K562 (cell line): Measurements from ENCODE around the gene PDZD8. TPM values are rescaled to one million over a fixed set of nuclear protein-coding genes. Genes with fewer than 3 reads are reported as not detected.

Source experiments
- ATAC-seq: fragments of 200-7000 bp; cut with Tn5 transposase; 3 replicates; pipeline ENCODE4 v1.9.1; 2020; ENCODE audit warnings: moderate library complexity
- BruUV-seq: library from RNA; stranded (reverse); fragments of 400-500 nt; replicated peaks from 2 replicates; lab custom pipeline; 2021; lab: Mats Ljungman, UMichigan
- CTCF ChIA-PET: fragments of 300-600 bp; formaldehyde crosslinking; extraction: SDS; loops from one replicate; lab custom pipeline; 2021; ENCODE audit warnings: low intra/inter-chr PET ratio; lab: Yijun Ruan, JAX
- POLR2A ChIA-PET: fragments of 300-600, 350-650 bp; sonication (Branson Sonifier 250); formaldehyde crosslinking; extraction: SDS; loops from one replicate; lab custom pipeline; 2021; ENCODE audit warnings: antibody characterized with exemption, inconsistent platforms; lab: Yijun Ruan, JAX
- DNase-seq, 4 experiments: peaks; one replicate each; pipeline versions ENCODE4 v3.0.0 to v3.0.0-alpha.2; 2011 to 2018; ENCODE audit warnings: low spot score in 3 of 4, mixed read lengths in 3 of 4; ENCODE audit errors: extremely low read depth in 1 of 4
- FAIRE-seq: peaks from 2 replicates; lab custom pipeline; 2011; peaks lifted over from hg19 to GRCh38; lab: Jason Lieb, UNC
- H2AFZ ChIP-seq: 2 replicates; pipeline ENCODE4 v1.6.0; 2011; ENCODE audit warnings: low read depth, low read length, control low read depth, inconsistent platforms
- H3K27ac ChIP-seq: fragments of 200-600 bp; 3 replicates; pipeline ENCODE4 v1.8.0; 2011; ENCODE audit warnings: low read depth, mild to moderate bottlenecking, control low read depth, inconsistent platforms, low read length, moderate library complexity, mixed read lengths; ENCODE audit errors: extremely low read depth
- H3K27me3 ChIP-seq, 2 experiments: fragments of 300-600 bp in 1 of 2; 2 replicates in 1 of 2; 3 replicates in 1 of 2; pipeline versions ENCODE4 v1.6.0 to v1.8.0; 2011; ENCODE audit warnings: inconsistent platforms in 2 of 2, low read length in 2 of 2, mild to moderate bottlenecking in 1 of 2, mixed read lengths in 1 of 2, moderate library complexity in 1 of 2; ENCODE audit not compliant: control insufficient read depth in 2 of 2, insufficient read depth in 2 of 2
- H3K36me3 ChIP-seq: fragments of 300-600 bp; 3 replicates; pipeline ENCODE4 v1.8.0; 2011; ENCODE audit warnings: mild to moderate bottlenecking, low read length, inconsistent platforms; ENCODE audit not compliant: control insufficient read depth, insufficient read depth
- H3K4me1 ChIP-seq, 2 experiments: fragments of 200-600 bp in 1 of 2; replicated peaks in 1 of 2; 2 replicates in 1 of 2; 3 replicates in 1 of 2; pipeline versions ENCODE4 v1.5.1 to v1.8.0; 2011; ENCODE audit warnings: inconsistent platforms in 2 of 2, low read length in 2 of 2, mild to moderate bottlenecking in 1 of 2, mixed read lengths in 1 of 2, moderate library complexity in 1 of 2; ENCODE audit not compliant: control insufficient read depth in 2 of 2, insufficient read depth in 2 of 2
- H3K4me2 ChIP-seq: 2 replicates; pipeline ENCODE4 v1.6.1; 2011; ENCODE audit warnings: low read length, control low read depth, inconsistent platforms, mixed read lengths; ENCODE audit not compliant: insufficient read depth
- H3K4me3 ChIP-seq: fragments of 200-600 bp; sonication (generic), shearing (Covaris generic); 2 replicates; pipeline ENCODE4 v1.5.1; 2016; ENCODE audit warnings: control low read depth, inconsistent platforms
- H3K79me2 ChIP-seq: fragments of 200-600 bp; 3 replicates; pipeline ENCODE4 v1.8.0; 2011; ENCODE audit warnings: low read length, inconsistent platforms; ENCODE audit not compliant: control insufficient read depth, insufficient read depth
- H3K9ac ChIP-seq, 2 experiments: 2 replicates each; pipeline versions ENCODE4 v1.6.0 to v1.6.1; 2011; ENCODE audit warnings: low read depth in 2 of 2, low read length in 2 of 2, control low read depth in 1 of 2, inconsistent platforms in 1 of 2, mild to moderate bottlenecking in 1 of 2, mixed read lengths in 1 of 2; ENCODE audit not compliant: insufficient read depth in 1 of 2
- H3K9me1 ChIP-seq: one replicate; pipeline ENCODE4 v1.6.0; 2011; ENCODE audit warnings: inconsistent platforms, mild to moderate bottlenecking, low read length, moderate library complexity; ENCODE audit not compliant: control insufficient read depth, insufficient read depth
- H3K9me3 ChIP-seq: replicated peaks from 2 replicates; pipeline ENCODE4 v1.5.1; 2011; ENCODE audit warnings: low read depth, low read length, inconsistent platforms; ENCODE audit not compliant: control insufficient read depth, insufficient read depth
- H4K20me1 ChIP-seq: replicated peaks from 2 replicates; pipeline ENCODE4 v1.6.1; 2011; ENCODE audit warnings: low read length, inconsistent platforms, mixed read lengths; ENCODE audit not compliant: control insufficient read depth, insufficient read depth
- ATF1 ChIP-seq, 2 experiments: fragments of 450-650 bp in 1 of 2; IDR thresholded peaks; 2 replicates each; pipeline ENCODE4 v1.6.1; 2016; ENCODE audit warnings: missing compliant biosample characterization in 1 of 2, missing genetic modification characterization in 1 of 2
- HDAC1 ChIP-seq, 2 experiments: fragments of 450-650 bp; IDR thresholded peaks; 2 replicates each; pipeline ENCODE4 v1.6.1; 2016 to 2017; ENCODE audit warnings: inconsistent platforms in 1 of 2, mild to moderate bottlenecking in 1 of 2, moderate library complexity in 1 of 2
- HMG20B ChIP-seq: fragments of 250-450 bp; sonication (Bioruptor Pico); IDR thresholded peaks from 2 replicates; pipeline ENCODE4 v1.5.0; 2021; ENCODE audit warnings: mild to moderate bottlenecking
- KAT7 ChIP-seq: sonication (generic); formaldehyde crosslinking; IDR thresholded peaks from 2 replicates; pipeline ENCODE4 v1.8.0; 2022; ENCODE audit warnings: missing genetic modification reagents, mild to moderate bottlenecking, borderline replicate concordance
- KDM2B ChIP-seq: fragments of 250-450 bp; sonication (Bioruptor Pico); IDR thresholded peaks from 2 replicates; pipeline ENCODE4 v1.8.0; 2021; ENCODE audit warnings: mild to moderate bottlenecking, moderate library complexity
- SRSF1 ChIP-seq: fragments of 200-400 bp; formaldehyde crosslinking; IDR thresholded peaks from 2 replicates; pipeline ENCODE4 v1.6.1; 2017; ENCODE audit warnings: mild to moderate bottlenecking, low read depth, low read length, moderate library complexity
- TAF15 ChIP-seq: fragments of 200-400 bp; formaldehyde crosslinking; IDR thresholded peaks from 2 replicates; pipeline ENCODE4 v1.6.1; 2017; ENCODE audit warnings: mild to moderate bottlenecking, low read depth, low read length, moderate library complexity
- ZNF253 ChIP-seq: fragments of 250-450 bp; sonication (Bioruptor Pico); conservative IDR thresholded peaks from 2 replicates; pipeline ENCODE4 v1.6.1; 2021; ENCODE audit warnings: mild to moderate bottlenecking
- WGBS: fragments of 100-300 bp; shearing (Covaris generic); methylation state at CpG from one replicate; pipeline ENCODE4 v1.1.6; 2016; ENCODE audit warnings: low coverage, mixed read lengths; ENCODE audit not compliant: insufficient coverage; ENCODE audit errors: missing lambda C conversion rate; 5-methylcytosine and 5-hydroxymethylcytosine counted together
- in situ Hi-C: fragments of 300-500 bp; cut with MboI; formaldehyde crosslinking; loops from 4 replicates; pipeline ENCODE4 v1.15.0; 2018; ENCODE audit warnings: inconsistent platforms, mixed read lengths
- intact Hi-C: fragments of 100-400 bp; cut with micrococcal nuclease; formaldehyde crosslinking; loops from 2 replicates; pipeline ENCODE4 v1.14.2; 2022
- polyA plus RNA-seq, 8 experiments: library from polyadenylated mRNA; depleted of rRNA in 4 of 8; stranded (reverse) in 5 of 8; unstranded in 3 of 8; fragments of >200 nt; fragmentation: Nextera tagmentation in 2 of 8; fragmentation: Illumina TruSeq in 1 of 8; extraction: Ambion mirVana in 2 of 8; extraction: Trizol in 1 of 8; gene quantifications; 2 replicates each; pipeline versions ENCODE4 v1.2.1 to v1.2.3, GENCODE V29; 2011 to 2014; ENCODE audit warnings: inconsistent platforms in 1 of 8, missing spikeins in 1 of 8
- total RNA-seq, 7 experiments: library from RNA; depleted of rRNA in 6 of 7; stranded (reverse); fragments of >200 nt in 6 of 7; fragmentation: Illumina TruSeq in 2 of 7; extraction: Trizol in 2 of 7; gene quantifications; 2 replicates each; pipeline versions ENCODE4 v1.2.1 to v1.2.3, GENCODE V29; 2011 to 2021; ENCODE audit warnings: low replicate concordance in 1 of 7
- TF ChIP-seq, protein P1 (sequence below), 2 experiments: fragments of 450-650 bp; IDR thresholded peaks; 2 replicates each; pipeline ENCODE4 v1.6.1; 2016
- TF ChIP-seq, protein P2 (sequence below): sonication (generic); formaldehyde crosslinking; IDR thresholded peaks from 2 replicates; pipeline ENCODE4 v1.4.0; 2020; ENCODE audit warnings: mild to moderate bottlenecking, missing genetic modification reagents
- TF ChIP-seq, protein P3 (sequence below): fragments of 450-650 bp; IDR thresholded peaks from 2 replicates; pipeline ENCODE4 v1.6.1; 2016; ENCODE audit warnings: borderline replicate concordance
- TF ChIP-seq, protein P4 (sequence below): fragments of 450-650 bp; formaldehyde crosslinking; IDR thresholded peaks from 2 replicates; pipeline ENCODE4 v1.4.0; 2020; ENCODE audit warnings: mild to moderate bottlenecking, moderate library complexity
- TF ChIP-seq, protein P5 (sequence below): fragments of 250-450 bp; sonication (Bioruptor Pico); IDR thresholded peaks from 2 replicates; pipeline ENCODE4 v1.5.1; 2021; ENCODE audit warnings: mild to moderate bottlenecking

Gene PDZD8
- total and polyA plus RNA-seq, 9 of the 15 experiments (the other 6 are each of a cell fraction or from before 2014, with no cell fraction given): 5.5 to 53.4 (median 36.8) TPM

DNA sequence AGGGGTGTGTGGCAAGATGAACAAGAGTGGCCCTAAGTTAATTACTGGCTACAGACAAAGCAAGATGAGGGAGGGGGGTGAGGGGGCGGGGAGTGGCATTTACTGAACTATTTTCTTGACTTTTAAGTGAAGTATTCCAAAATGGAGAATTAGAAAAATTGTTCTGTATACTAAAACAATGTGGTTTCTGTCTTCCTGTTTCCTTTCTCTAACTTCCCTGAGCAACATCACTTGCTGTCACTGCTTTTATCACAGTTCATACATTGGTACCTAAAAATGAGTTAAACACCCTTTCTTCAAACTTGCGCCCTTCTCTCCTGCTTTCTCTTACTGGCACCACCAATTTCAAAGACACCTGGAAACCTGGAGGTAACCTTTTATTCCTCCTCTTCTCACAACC is 21.6 kb downstream of the PDZD8 start:
- no TSS peak for BruUV-seq
- Histone ChIP-seq H4K20me1 (0 out of 2 replicates have a peak, but pooled peaks cover 4% of the 10 kb centered on the region), H3K27ac (no peak overlapping the region), H3K9me1 (no peaks in the 10 kb centered on the region), H3K4me1 (peaks cover 0 to 18% of the 10 kb centered on the region in 2 experiments; a peak in 4 of 5 replicates), H3K79me2 (peaks cover 98% of the 10 kb centered on the region), H3K4me3 (no peak overlapping the region), H3K9me3 (no peaks in the 10 kb centered on the region), H2AFZ (no peak overlapping the region), H3K27me3 (no peaks in the 10 kb centered on the region), H3K9ac (no peak overlapping the region), H3K36me3 (peaks cover 5% of the 10 kb centered on the region; the same call in 1 of the 3 replicates), H3K4me2 (no peak overlapping the region)
- CTCF ChIA-PET: no interaction called here
- no peak for ATAC-seq
- WGBS: 86% methylated on average over 1 of the region's 2 CpGs
- in situ Hi-C loops (no loop called here), intact Hi-C loops (no loop called here)
- TF ChIP-seq, protein P1, sequence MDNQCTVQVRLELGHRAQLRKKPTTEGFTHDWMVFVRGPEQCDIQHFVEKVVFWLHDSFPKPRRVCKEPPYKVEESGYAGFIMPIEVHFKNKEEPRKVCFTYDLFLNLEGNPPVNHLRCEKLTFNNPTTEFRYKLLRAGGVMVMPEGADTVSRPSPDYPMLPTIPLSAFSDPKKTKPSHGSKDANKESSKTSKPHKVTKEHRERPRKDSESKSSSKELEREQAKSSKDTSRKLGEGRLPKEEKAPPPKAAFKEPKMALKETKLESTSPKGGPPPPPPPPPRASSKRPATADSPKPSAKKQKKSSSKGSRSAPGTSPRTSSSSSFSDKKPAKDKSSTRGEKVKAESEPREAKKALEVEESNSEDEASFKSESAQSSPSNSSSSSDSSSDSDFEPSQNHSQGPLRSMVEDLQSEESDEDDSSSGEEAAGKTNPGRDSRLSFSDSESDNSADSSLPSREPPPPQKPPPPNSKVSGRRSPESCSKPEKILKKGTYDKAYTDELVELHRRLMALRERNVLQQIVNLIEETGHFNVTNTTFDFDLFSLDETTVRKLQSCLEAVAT (IDR thresholded peaks at IDR 0.05): no peak
- TF ChIP-seq, protein P2, sequence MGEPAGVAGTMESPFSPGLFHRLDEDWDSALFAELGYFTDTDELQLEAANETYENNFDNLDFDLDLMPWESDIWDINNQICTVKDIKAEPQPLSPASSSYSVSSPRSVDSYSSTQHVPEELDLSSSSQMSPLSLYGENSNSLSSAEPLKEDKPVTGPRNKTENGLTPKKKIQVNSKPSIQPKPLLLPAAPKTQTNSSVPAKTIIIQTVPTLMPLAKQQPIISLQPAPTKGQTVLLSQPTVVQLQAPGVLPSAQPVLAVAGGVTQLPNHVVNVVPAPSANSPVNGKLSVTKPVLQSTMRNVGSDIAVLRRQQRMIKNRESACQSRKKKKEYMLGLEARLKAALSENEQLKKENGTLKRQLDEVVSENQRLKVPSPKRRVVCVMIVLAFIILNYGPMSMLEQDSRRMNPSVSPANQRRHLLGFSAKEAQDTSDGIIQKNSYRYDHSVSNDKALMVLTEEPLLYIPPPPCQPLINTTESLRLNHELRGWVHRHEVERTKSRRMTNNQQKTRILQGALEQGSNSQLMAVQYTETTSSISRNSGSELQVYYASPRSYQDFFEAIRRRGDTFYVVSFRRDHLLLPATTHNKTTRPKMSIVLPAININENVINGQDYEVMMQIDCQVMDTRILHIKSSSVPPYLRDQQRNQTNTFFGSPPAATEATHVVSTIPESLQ (CRISPR knock-in tag): no peak
- TF ChIP-seq SRSF1: no peak
- no peak for TF ChIP-seq ZNF253 (CRISPR knock-in tag)
- TF ChIP-seq HMG20B: no peak
- TF ChIP-seq, protein P3, sequence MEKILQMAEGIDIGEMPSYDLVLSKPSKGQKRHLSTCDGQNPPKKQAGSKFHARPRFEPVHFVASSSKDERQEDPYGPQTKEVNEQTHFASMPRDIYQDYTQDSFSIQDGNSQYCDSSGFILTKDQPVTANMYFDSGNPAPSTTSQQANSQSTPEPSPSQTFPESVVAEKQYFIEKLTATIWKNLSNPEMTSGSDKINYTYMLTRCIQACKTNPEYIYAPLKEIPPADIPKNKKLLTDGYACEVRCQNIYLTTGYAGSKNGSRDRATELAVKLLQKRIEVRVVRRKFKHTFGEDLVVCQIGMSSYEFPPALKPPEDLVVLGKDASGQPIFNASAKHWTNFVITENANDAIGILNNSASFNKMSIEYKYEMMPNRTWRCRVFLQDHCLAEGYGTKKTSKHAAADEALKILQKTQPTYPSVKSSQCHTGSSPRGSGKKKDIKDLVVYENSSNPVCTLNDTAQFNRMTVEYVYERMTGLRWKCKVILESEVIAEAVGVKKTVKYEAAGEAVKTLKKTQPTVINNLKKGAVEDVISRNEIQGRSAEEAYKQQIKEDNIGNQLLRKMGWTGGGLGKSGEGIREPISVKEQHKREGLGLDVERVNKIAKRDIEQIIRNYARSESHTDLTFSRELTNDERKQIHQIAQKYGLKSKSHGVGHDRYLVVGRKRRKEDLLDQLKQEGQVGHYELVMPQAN: no peak
- TF ChIP-seq KAT7 (CRISPR knock-in tag): no peak
- TF ChIP-seq, protein P4, sequence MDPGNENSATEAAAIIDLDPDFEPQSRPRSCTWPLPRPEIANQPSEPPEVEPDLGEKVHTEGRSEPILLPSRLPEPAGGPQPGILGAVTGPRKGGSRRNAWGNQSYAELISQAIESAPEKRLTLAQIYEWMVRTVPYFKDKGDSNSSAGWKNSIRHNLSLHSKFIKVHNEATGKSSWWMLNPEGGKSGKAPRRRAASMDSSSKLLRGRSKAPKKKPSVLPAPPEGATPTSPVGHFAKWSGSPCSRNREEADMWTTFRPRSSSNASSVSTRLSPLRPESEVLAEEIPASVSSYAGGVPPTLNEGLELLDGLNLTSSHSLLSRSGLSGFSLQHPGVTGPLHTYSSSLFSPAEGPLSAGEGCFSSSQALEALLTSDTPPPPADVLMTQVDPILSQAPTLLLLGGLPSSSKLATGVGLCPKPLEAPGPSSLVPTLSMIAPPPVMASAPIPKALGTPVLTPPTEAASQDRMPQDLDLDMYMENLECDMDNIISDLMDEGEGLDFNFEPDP: no peak
- TF ChIP-seq, protein P5, sequence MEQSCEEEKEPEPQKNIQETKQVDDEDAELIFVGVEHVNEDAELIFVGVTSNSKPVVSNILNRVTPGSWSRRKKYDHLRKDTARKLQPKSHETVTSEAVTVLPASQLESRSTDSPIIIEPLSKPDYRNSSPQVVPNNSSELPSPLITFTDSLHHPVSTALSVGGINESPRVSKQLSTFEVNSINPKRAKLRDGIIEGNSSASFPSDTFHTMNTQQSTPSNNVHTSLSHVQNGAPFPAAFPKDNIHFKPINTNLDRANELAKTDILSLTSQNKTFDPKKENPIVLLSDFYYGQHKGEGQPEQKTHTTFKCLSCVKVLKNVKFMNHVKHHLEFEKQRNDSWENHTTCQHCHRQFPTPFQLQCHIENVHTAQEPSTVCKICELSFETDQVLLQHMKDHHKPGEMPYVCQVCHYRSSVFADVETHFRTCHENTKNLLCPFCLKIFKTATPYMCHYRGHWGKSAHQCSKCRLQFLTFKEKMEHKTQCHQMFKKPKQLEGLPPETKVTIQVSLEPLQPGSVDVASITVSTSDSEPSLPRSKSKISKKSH (CRISPR knock-in tag): no peak
- no peak for TF ChIP-seq HDAC1 (IDR thresholded peaks at IDR 0.05)
- TF ChIP-seq TAF15: no peak
- TF ChIP-seq ATF1 (CRISPR knock-in tag; IDR thresholded peaks at IDR 0.05): no peak
- no peak for TF ChIP-seq ATF1 (tag; IDR thresholded peaks at IDR 0.05)
- TF ChIP-seq KDM2B (CRISPR knock-in tag): no peak
- POLR2A ChIA-PET: interaction anchor here (2.3 kb wide), 1 partner anchor 17 kb away, joined by 15 read pairs; no protein-coding TSS in a partner anchor
- DNase-seq: no peak
- FAIRE-seq: no peak
